HG03469 (cell line): ENCODE results near the gene USP7.
"Not testable (repeated sequence)": the region's sequence is repeated elsewhere in the genome, so short reads cannot be mapped to it uniquely, and the experiment has no call there.

Experiments
- ATAC-seq: cut with Tn5 transposase; IDR thresholded peaks from one replicate; pipeline ENCODE4 v1.9.1; 2021; ENCODE audit warnings: mild to moderate bottlenecking, moderate library complexity, moderate number of reproducible peaks; ENCODE audit not compliant: unreplicated experiment

The USP7 gene

GRCh38 chr16:8975039-8975438, 11.3 kb upstream of the USP7 start:
- ATAC-seq = no peak

- no peak for ATAC-seq
These were observed 9.3 kb upstream of the USP7 start for GRCh38 chr16:8972843-8973586.

GRCh38 chr16:8971416-8971815, 7.7 kb upstream of the USP7 start:
- ATAC-seq = no peak

GRCh38 chr16:8969202-8969897, 5.6 kb upstream of the USP7 start:
- ATAC-seq = not testable (repeated sequence)

GRCh38 chr16:8968054-8968453, 4.3 kb upstream of the USP7 start:
- ATAC-seq = not testable (repeated sequence)

GRCh38 chr16:8967132-8967821, 3.6 kb upstream of the USP7 start:
- ATAC-seq = no peak

- no peak for ATAC-seq
These were observed 3.1 kb upstream of the USP7 start for GRCh38 chr16:8966817-8967131.

- ATAC-seq = no peak
These were observed 756 bp upstream of the USP7 start for GRCh38 chr16:8964462-8964861.

- ATAC-seq = peak; percentile 5
These were observed 491 bp downstream of the USP7 start for GRCh38 chr16:8963010-8963820.

- peak; percentile 12 for ATAC-seq
These were observed 1.2 kb downstream of the USP7 start for GRCh38 chr16:8962393-8963009.

- no peak for ATAC-seq
These were observed 1.8 kb downstream of the USP7 start for GRCh38 chr16:8961811-8962390.

GRCh38 chr16:8960788-8961109, 3.0 kb downstream of the USP7 start:
- no peak for ATAC-seq

- no peak for ATAC-seq
These were observed 3.6 kb downstream of the USP7 start for GRCh38 chr16:8959921-8960787.

GRCh38 chr16:8958344-8959167, 5.2 kb downstream of the USP7 start:
- no peak for ATAC-seq

- no peak for ATAC-seq
These were observed 6.1 kb downstream of the USP7 start for GRCh38 chr16:8957509-8958157.

GRCh38 chr16:8957063-8957397, 6.7 kb downstream of the USP7 start:
- ATAC-seq = no peak

- ATAC-seq = no peak
These were observed 7.2 kb downstream of the USP7 start for GRCh38 chr16:8956265-8957062.

- no peak for ATAC-seq
These were observed 7.9 kb downstream of the USP7 start for GRCh38 chr16:8955828-8956227.
